ENCODE results near the gene DUS2. TPM values are rescaled to one million over a fixed set of nuclear protein-coding genes. Genes with fewer than 3 reads are reported as not detected.

DUS2 gene
- total and polyA plus RNA-seq, 2 of the 8 experiments (the other 6 are each of a cell fraction or from before 2014, with no cell fraction given), result 17.2 to 27.0 TPM

- TF ChIP-seq POLR2A (IDR thresholded peaks at IDR 0.05; ENCODE audit: control extremely low read depth in 1 of 2, low read depth in 2 of 2, low read length in 2 of 2), result no peak
- TF ChIP-seq EP300 (IDR thresholded peaks at IDR 0.05; ENCODE audit: borderline replicate concordance in 1 of 2, low read depth in 2 of 2, low read length in 2 of 2), result no peak
- no peak for TF ChIP-seq EGR1 (IDR thresholded peaks at IDR 0.05; ENCODE audit: borderline replicate concordance, low read depth, low read length)
- TF ChIP-seq RBBP5 (IDR thresholded peaks at IDR 0.05; ENCODE audit: borderline replicate concordance, low read depth, low read length), result no peak
- TF ChIP-seq CEBPB (IDR thresholded peaks at IDR 0.05; ENCODE audit: low read depth, low read length), result no peak
- TF ChIP-seq SUZ12 (IDR thresholded peaks at IDR 0.05; ENCODE audit: low read length), result no peak
Observed at GRCh38 chr16:67977005-67977404, 46.1 kb upstream of the DUS2 start (continued).

Data from H1 (cell line).